IgD-negative memory B cell (primary cell): Measurements from ENCODE around the gene RASAL1. TPM values are rescaled to one million over a fixed set of nuclear protein-coding genes. Genes with fewer than 3 reads are reported as not detected.
A peak's percentile ranks its signal among the peaks of the same experiment; 100 is the strongest.

Experiments used
- H3K27ac Mint-ChIP-seq, 3 donors: one replicate each; pipeline ENCODE4 v1.8.0; 2020 to 2022; ENCODE audit warnings: mild to moderate bottlenecking in 3 of 3, mixed read lengths in 3 of 3, moderate library complexity in 1 of 3
- H3K27me3 Mint-ChIP-seq: one replicate; pipeline ENCODE4 v1.8.0; 2021; ENCODE audit warnings: mixed read lengths
- H3K36me3 Mint-ChIP-seq: one replicate; pipeline ENCODE4 v1.8.0; 2020; ENCODE audit warnings: mild to moderate bottlenecking, mixed read lengths
- H3K4me1 Mint-ChIP-seq, 3 donors: one replicate each; pipeline ENCODE4 v1.8.0; 2020 to 2022; ENCODE audit warnings: mixed read lengths in 3 of 3, mild to moderate bottlenecking in 1 of 3
- H3K4me3 Mint-ChIP-seq, 4 donors: one replicate each; pipeline ENCODE4 v1.8.0; 2020 to 2022; ENCODE audit warnings: mild to moderate bottlenecking in 4 of 4, mixed read lengths in 4 of 4, moderate library complexity in 3 of 4
- H3K9me3 Mint-ChIP-seq, 3 donors: one replicate each; pipeline ENCODE4 v1.8.0; 2020 to 2021; ENCODE audit warnings: mixed read lengths in 3 of 3, mild to moderate bottlenecking in 1 of 3
- polyA plus RNA-seq: library from polyadenylated mRNA; unstranded; fragments of 300-500 nt; fragmentation: Illumina TruSeq; gene quantifications from one replicate; pipeline ENCODE4 v1.2.3, GENCODE V29; 2021

The RASAL1 gene
- polyA plus RNA-seq, 1 donor from 2014 or later = not detected

DNA sequence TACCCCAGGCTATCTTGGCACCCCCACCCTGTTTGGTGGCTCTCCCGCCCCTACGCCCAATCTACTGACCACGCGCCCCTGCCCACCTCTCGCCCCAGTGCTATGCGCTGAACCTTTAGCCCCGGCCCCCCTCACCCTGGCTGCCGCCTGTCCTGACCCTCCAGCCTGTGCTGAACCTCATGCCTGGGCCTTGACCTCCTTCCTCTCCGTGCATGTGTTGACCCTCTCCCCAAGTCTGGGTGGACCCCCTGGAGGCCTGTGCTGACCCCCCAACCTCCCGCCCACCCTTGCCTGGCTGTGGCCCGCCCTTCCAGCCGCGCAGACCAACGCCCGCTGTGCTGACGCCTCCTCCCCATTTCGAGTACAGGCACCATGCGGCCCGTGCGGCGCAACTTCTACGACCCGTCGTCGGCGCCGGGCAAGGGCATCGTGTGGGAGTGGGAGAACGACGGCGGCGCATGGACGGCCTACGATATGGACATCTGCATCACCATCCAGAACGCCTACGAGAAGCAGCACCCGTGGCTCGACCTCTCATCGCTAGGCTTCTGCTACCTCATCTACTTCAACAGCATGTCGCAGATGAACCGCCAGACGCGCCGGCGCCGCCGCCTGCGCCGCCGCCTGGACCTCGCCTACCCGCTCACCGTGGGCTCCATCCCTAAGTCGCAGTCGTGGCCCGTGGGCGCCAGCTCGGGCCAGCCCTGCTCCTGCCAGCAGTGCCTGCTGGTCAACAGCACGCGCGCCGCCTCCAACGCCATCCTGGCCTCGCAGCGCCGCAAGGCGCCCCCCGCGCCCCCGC, 58.3 kb downstream of the RASAL1 start:
- no peaks in the 10 kb centered on the region for H3K36me3 Mint-ChIP-seq
- H3K27me3 Mint-ChIP-seq = peaks cover 3% of the 10 kb centered on the region
- peaks cover 37 to 64% (median 52%) of the 10 kb centered on the region in 3 donors for H3K4me1 Mint-ChIP-seq

GRCh38 chr12:113075137-113075683, 60.4 kb downstream of the RASAL1 start:
- Mint-ChIP-seq H3K36me3 (no peaks in the 10 kb centered on the region), H3K27ac (peak overlapping the region; percentile 87 to 96 (median 95)), H3K4me3 (peak overlapping the region; percentile 39 to 91 (median 78)), H3K27me3 (peaks cover 3% of the 10 kb centered on the region), H3K4me1 (peaks cover 44 to 65% (median 58%) of the 10 kb centered on the region in 3 donors), H3K9me3 (no peaks in the 10 kb centered on the region)

More for the DNA sequence above, 58.3 kb downstream of the RASAL1 start:
- Mint-ChIP-seq H3K4me3 (peak overlapping the region in 3 of 4 donors; percentile 70 to 90 (median 78)), H3K27ac (peak overlapping the region in 2 of 3 donors; percentile 47 to 63), H3K9me3 (no peaks in the 10 kb centered on the region)

GRCh38 chr12:113073586-113073985, 62.0 kb downstream of the RASAL1 start:
- no peaks in the 10 kb centered on the region for H3K36me3 Mint-ChIP-seq
- no peaks in the 10 kb centered on the region for H3K9me3 Mint-ChIP-seq
- H3K27me3 Mint-ChIP-seq = peaks cover 1% of the 10 kb centered on the region
- H3K4me3 Mint-ChIP-seq = peak overlapping the region in 2 of 4 donors; percentile 6 to 61
- peak overlapping the region in 2 of 3 donors; percentile 0 to 87 for H3K27ac Mint-ChIP-seq
- peaks cover 46 to 67% (median 61%) of the 10 kb centered on the region in 3 donors for H3K4me1 Mint-ChIP-seq

GRCh38 chr12:113072136-113072535, 63.4 kb downstream of the RASAL1 start:
- Mint-ChIP-seq H3K4me1 (peaks cover 53 to 69% (median 64%) of the 10 kb centered on the region in 3 donors), H3K27ac (peak overlapping the region; percentile 6 to 60 (median 59)), H3K27me3 (peaks cover 4% of the 10 kb centered on the region), H3K36me3 (no peaks in the 10 kb centered on the region), H3K4me3 (peak overlapping the region in 1 of 4 donors; percentile 22), H3K9me3 (no peaks in the 10 kb centered on the region)

- peak overlapping the region; percentile 59 to 90 (median 60) for H3K27ac Mint-ChIP-seq
- H3K4me3 Mint-ChIP-seq = peak overlapping the region in 1 of 4 donors; percentile 71
- H3K27me3 Mint-ChIP-seq = peaks cover 4% of the 10 kb centered on the region
- no peaks in the 10 kb centered on the region for H3K9me3 Mint-ChIP-seq
- no peaks in the 10 kb centered on the region for H3K36me3 Mint-ChIP-seq
- H3K4me1 Mint-ChIP-seq = peaks cover 53 to 64% (median 64%) of the 10 kb centered on the region in 3 donors
Observed at GRCh38 chr12:113071135-113072112, 64.1 kb downstream of the RASAL1 start.

DNA sequence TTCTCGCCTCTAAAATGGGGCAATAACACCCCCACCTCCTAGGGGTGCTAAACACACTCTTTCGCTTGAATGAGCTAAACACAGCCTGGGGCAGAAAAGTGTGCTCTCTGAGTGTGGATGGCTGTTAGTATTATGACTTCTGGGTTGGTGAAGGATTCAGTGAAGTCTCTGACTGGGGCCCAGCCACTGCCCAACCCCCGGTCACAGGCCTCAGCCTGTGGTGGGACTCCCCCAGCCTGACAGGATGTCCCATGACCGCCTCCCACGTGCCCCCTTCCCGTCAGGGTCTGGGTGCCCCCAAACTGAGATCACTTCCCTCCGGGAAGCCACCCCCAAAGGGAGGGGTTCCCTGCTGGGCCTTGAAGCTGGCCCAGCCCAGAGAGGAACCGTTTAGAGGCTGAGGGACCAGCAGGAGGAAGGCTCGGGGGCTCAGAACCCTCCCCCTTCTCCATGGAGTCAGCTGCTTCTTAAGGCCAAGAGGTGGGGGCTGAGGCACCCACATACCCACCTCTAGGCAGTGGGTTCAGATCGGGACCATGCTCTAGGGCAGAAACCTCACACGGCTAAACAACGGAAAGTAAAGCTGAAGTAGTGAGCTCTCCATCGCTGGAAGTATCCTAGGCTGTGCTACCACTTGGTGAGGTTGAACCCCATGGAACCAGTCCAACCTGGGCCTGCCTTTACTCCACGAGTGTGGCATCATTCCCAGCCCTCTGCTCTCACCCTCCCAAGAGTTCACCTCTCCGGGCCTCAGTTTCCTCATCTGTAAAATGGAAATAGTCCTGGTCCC, 65.2 kb downstream of the RASAL1 start:
- H3K36me3 Mint-ChIP-seq = no peaks in the 10 kb centered on the region
- peak overlapping the region; percentile 59 to 90 (median 88) for H3K27ac Mint-ChIP-seq
- H3K4me3 Mint-ChIP-seq = peak overlapping the region in 3 of 4 donors; percentile 30 to 73 (median 66)
- peaks cover 4% of the 10 kb centered on the region for H3K27me3 Mint-ChIP-seq
- H3K9me3 Mint-ChIP-seq = no peaks in the 10 kb centered on the region
- H3K4me1 Mint-ChIP-seq = peaks cover 46 to 59% (median 57%) of the 10 kb centered on the region in 3 donors

- peaks cover 4% of the 10 kb centered on the region for H3K27me3 Mint-ChIP-seq
- peaks cover 42 to 58% (median 56%) of the 10 kb centered on the region in 3 donors for H3K4me1 Mint-ChIP-seq
- peak overlapping the region in 3 of 4 donors; percentile 30 to 73 (median 66) for H3K4me3 Mint-ChIP-seq
- H3K9me3 Mint-ChIP-seq = no peaks in the 10 kb centered on the region
- H3K27ac Mint-ChIP-seq = peak overlapping the region; percentile 59 to 90 (median 88)
- no peaks in the 10 kb centered on the region for H3K36me3 Mint-ChIP-seq
Observed at GRCh38 chr12:113069751-113070116, 65.8 kb downstream of the RASAL1 start.

DNA sequence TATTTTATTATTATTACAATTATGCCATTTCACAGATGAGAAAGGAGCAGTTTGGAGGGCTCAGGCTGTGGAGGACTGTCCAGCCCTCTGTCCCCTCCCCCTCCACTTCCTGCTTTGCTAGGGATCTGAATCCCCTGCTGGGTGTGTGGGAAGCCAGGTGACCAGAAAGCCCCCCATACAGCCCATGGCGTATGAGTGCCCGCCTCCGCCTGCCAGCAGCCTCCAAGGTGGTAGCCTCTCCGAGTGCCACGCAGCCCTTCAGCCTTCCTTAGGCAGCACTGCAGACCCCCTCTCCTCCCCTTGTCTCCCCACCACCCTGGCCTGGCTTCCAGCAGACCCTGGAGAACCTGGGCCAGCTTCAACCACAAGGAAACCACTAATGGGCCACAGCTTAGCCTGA, 66.4 kb downstream of the RASAL1 start:
- Mint-ChIP-seq H3K27ac (peak overlapping the region in 1 of 3 donors; percentile 90), H3K27me3 (peaks cover 4% of the 10 kb centered on the region), H3K4me1 (peaks cover 36 to 55% (median 52%) of the 10 kb centered on the region in 3 donors), H3K36me3 (no peaks in the 10 kb centered on the region), H3K9me3 (no peaks in the 10 kb centered on the region), H3K4me3 (no peak overlapping the region)

- peak overlapping the region in 3 of 4 donors; percentile 37 to 55 (median 55) for H3K4me3 Mint-ChIP-seq
- H3K27me3 Mint-ChIP-seq = peaks cover 3% of the 10 kb centered on the region
- H3K27ac Mint-ChIP-seq = peak overlapping the region in 2 of 3 donors; percentile 81 to 90
- no peaks in the 10 kb centered on the region for H3K9me3 Mint-ChIP-seq
- no peaks in the 10 kb centered on the region for H3K36me3 Mint-ChIP-seq
- peaks cover 27 to 47% (median 43%) of the 10 kb centered on the region in 3 donors for H3K4me1 Mint-ChIP-seq
Observed at GRCh38 chr12:113067987-113068935, 67.3 kb downstream of the RASAL1 start.

- Mint-ChIP-seq H3K4me3 (peak overlapping the region in 3 of 4 donors; percentile 5 to 68 (median 54)), H3K36me3 (no peaks in the 10 kb centered on the region), H3K27me3 (peaks cover 3% of the 10 kb centered on the region), H3K9me3 (no peaks in the 10 kb centered on the region), H3K27ac (peak overlapping the region in 1 of 3 donors; percentile 39), H3K4me1 (peaks cover 27 to 47% (median 39%) of the 10 kb centered on the region in 3 donors)
Observed at GRCh38 chr12:113066813-113067400, 68.7 kb downstream of the RASAL1 start.

GRCh38 chr12:113065126-113066007, 70.2 kb downstream of the RASAL1 start:
- Mint-ChIP-seq H3K27ac (peak overlapping the region in 1 of 3 donors; percentile 3), H3K4me3 (no peak overlapping the region), H3K27me3 (peaks cover 3% of the 10 kb centered on the region), H3K9me3 (no peaks in the 10 kb centered on the region), H3K4me1 (peaks cover 25 to 51% (median 41%) of the 10 kb centered on the region in 3 donors), H3K36me3 (no peaks in the 10 kb centered on the region)
